ENCODE measurements around the gene SLBP.

The SLBP gene

GRCh38 chr4:1658581-1658980, 53.5 kb downstream of the SLBP start:
- no peak overlapping the region for H3K27ac ChIP-seq
- no peaks in the 10 kb centered on the region for H3K27me3 ChIP-seq (ENCODE audit: insufficient read depth, low read depth, severe bottlenecking)
- TF ChIP-seq CTCF (IDR thresholded peaks at IDR 0.05; ENCODE audit: low read depth, low read length), result no peak
- no peak for DNase-seq
- H3K36me3 ChIP-seq, result no peaks in the 10 kb centered on the region
- no peak overlapping the region for H3K4me3 ChIP-seq (ENCODE audit: low read depth, low read length)
- H3K9me3 ChIP-seq (ENCODE audit: severe bottlenecking), result no peaks in the 10 kb centered on the region

- Histone ChIP-seq H3K36me3 (no peaks in the 10 kb centered on the region), H3K9me3 (ENCODE audit: severe bottlenecking) (no peaks in the 10 kb centered on the region), H3K27me3 (ENCODE audit: insufficient read depth, low read depth, severe bottlenecking) (no peaks in the 10 kb centered on the region), H3K27ac (no peak overlapping the region), H3K4me3 (ENCODE audit: low read depth, low read length) (no peak overlapping the region)
- DNase-seq, result no peak
- TF ChIP-seq CTCF (IDR thresholded peaks at IDR 0.05; ENCODE audit: low read depth, low read length), result no peak
Observed at GRCh38 chr4:1658146-1658545, 54.0 kb downstream of the SLBP start.

- no peak for DNase-seq
- H3K27ac ChIP-seq, result no peak overlapping the region
- TF ChIP-seq CTCF (IDR thresholded peaks at IDR 0.05; ENCODE audit: low read depth, low read length), result no peak
- no peaks in the 10 kb centered on the region for H3K36me3 ChIP-seq
- no peaks in the 10 kb centered on the region for H3K9me3 ChIP-seq (ENCODE audit: severe bottlenecking)
- H3K4me3 ChIP-seq (ENCODE audit: low read depth, low read length), result no peak overlapping the region
- no peaks in the 10 kb centered on the region for H3K27me3 ChIP-seq (ENCODE audit: insufficient read depth, low read depth, severe bottlenecking)
Observed at GRCh38 chr4:1656986-1657385, 55.1 kb downstream of the SLBP start.

- Histone ChIP-seq H3K27me3 (ENCODE audit: insufficient read depth, low read depth, severe bottlenecking) (no peaks in the 10 kb centered on the region), H3K9me3 (ENCODE audit: severe bottlenecking) (no peaks in the 10 kb centered on the region), H3K27ac (no peak overlapping the region), H3K36me3 (no peaks in the 10 kb centered on the region), H3K4me3 (ENCODE audit: low read depth, low read length) (no peak overlapping the region)
- no peak for TF ChIP-seq CTCF (IDR thresholded peaks at IDR 0.05; ENCODE audit: low read depth, low read length)
- DNase-seq, result no peak
Observed at GRCh38 chr4:1656132-1656531, 56.0 kb downstream of the SLBP start.

GRCh38 chr4:1655676-1656075, 56.4 kb downstream of the SLBP start:
- no peaks in the 10 kb centered on the region for H3K9me3 ChIP-seq (ENCODE audit: severe bottlenecking)
- no peak overlapping the region for H3K4me3 ChIP-seq (ENCODE audit: low read depth, low read length)
- H3K27ac ChIP-seq, result no peak overlapping the region
- TF ChIP-seq CTCF (IDR thresholded peaks at IDR 0.05; ENCODE audit: low read depth, low read length), result no peak
- H3K27me3 ChIP-seq (ENCODE audit: insufficient read depth, low read depth, severe bottlenecking), result no peaks in the 10 kb centered on the region
- no peak for DNase-seq
- H3K36me3 ChIP-seq, result no peaks in the 10 kb centered on the region

DNA sequence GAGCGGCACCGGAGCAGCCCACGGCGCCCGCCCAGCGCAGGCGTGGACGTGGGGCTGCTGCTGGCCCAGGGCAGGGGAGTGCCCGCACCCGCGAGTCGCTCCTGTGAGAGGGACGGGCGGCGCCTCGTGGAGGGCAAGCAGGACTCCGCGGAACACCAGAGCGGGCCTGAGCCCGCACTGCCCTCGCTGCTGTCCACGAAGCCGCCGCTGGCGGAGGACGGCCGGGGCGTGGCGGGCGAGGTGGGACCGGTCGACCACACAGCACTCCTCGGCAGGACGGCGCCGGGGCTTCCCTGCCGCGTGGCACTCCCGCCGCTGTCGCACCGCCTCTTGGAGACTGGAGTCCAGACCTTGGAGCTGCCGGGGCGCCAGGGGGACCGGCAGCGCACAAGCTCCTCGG, 57.0 kb downstream of the SLBP start:
- Histone ChIP-seq H3K4me3 (ENCODE audit: low read depth, low read length) (no peak overlapping the region), H3K27me3 (ENCODE audit: insufficient read depth, low read depth, severe bottlenecking) (no peaks in the 10 kb centered on the region), H3K27ac (no peak overlapping the region), H3K9me3 (ENCODE audit: severe bottlenecking) (no peaks in the 10 kb centered on the region), H3K36me3 (no peaks in the 10 kb centered on the region)
- no peak for DNase-seq
- TF ChIP-seq CTCF (IDR thresholded peaks at IDR 0.05; ENCODE audit: low read depth, low read length), result no peak

Measured in WERI-Rb-1 (cell line).